DND-41 (cell line): ENCODE data around the gene TBC1D5.

ENCODE experiments used
- CTCF ChIP-seq: IDR thresholded peaks from 2 replicates; pipeline ENCODE4 v1.5.1; 2012; ENCODE audit warnings: borderline replicate concordance, low read length, moderate library complexity, mild to moderate bottlenecking; ENCODE audit not compliant: poor library complexity, severe bottlenecking; ENCODE audit errors: extremely low read depth
- EZH2 ChIP-seq: IDR thresholded peaks from 3 replicates; pipeline ENCODE4 v1.6.1; 2012; ENCODE audit warnings: borderline replicate concordance, low read depth, mild to moderate bottlenecking, moderate library complexity, low read length, inconsistent platforms; ENCODE audit not compliant: severe bottlenecking

GRCh38 chr3:17605934-17606333 is 136.5 kb downstream of the TBC1D5 start:
- TF ChIP-seq CTCF (no peak), EZH2 (no peak)
